ENCODE measurements around the gene MYO7A. TPM values are rescaled to one million over a fixed set of nuclear protein-coding genes. Genes with fewer than 3 reads are reported as not detected.

MYO7A gene
- total and polyA plus RNA-seq, 2 experiments from 2014 or later: 0.48 to 1.6 TPM

DNA sequence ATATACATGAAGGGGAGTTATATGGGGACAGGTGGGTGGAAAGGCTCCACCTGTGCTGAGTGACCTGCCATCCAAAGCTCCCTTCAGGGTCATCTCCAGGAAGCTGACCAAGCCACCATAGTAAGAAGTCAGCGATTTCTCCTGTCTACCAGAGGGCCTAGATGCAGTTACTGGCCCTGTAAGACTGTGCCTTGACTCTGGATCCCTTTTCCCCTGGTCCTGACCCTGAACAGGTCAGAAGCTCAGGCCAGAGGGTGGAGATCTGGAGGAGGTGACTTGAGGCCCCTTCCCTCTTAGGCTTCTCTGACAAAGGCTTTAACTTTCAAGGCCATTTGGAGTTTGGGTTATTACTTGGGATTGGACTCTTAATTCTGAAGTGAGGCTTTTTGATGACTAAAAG is 103.8 kb downstream of the MYO7A start:
- DNase-seq (ENCODE audit: low read depth in 1 of 2, low spot score in 1 of 2): no peak
- H3K36me3 ChIP-seq: no peaks in the 10 kb centered on the region
- H3K4me1 ChIP-seq (ENCODE audit: low read depth): no peaks in the 10 kb centered on the region
- H3K27me3 ChIP-seq: no peaks in the 10 kb centered on the region
- H3K9me3 ChIP-seq (ENCODE audit: low read depth): no peaks in the 10 kb centered on the region
- no peak for TF ChIP-seq CTCF (IDR thresholded peaks at IDR 0.05; ENCODE audit: low read depth, low read length)
- no peak overlapping the region for H3K27ac ChIP-seq
- no peak overlapping the region for H3K4me3 ChIP-seq

DNA sequence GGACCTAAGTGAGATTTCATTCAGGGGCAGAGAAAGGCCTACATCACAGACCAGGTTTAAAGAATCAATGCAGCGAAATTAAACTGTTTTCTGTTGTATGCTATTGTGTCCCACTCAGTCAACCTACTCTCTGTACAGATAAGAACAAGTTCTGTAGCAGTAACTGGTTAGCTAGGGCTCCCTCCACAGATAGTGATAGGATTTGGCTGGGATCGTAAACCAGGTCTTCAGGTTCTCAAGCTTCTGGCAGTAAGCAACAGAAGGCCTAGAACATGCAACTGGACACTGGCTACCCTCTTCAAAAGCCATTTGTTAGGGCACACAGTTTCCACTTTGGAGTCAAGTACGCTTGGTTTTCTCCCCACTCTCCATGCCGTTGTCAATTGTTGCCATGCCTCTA is 104.2 kb downstream of the MYO7A start:
- H3K9me3 ChIP-seq (ENCODE audit: low read depth): no peaks in the 10 kb centered on the region
- TF ChIP-seq CTCF (IDR thresholded peaks at IDR 0.05; ENCODE audit: low read depth, low read length): no peak
- H3K4me3 ChIP-seq: no peak overlapping the region
- H3K27ac ChIP-seq: no peak overlapping the region
- H3K36me3 ChIP-seq: no peaks in the 10 kb centered on the region
- H3K4me1 ChIP-seq (ENCODE audit: low read depth): no peaks in the 10 kb centered on the region
- H3K27me3 ChIP-seq: no peaks in the 10 kb centered on the region
- no peak for DNase-seq (ENCODE audit: low read depth in 1 of 2, low spot score in 1 of 2)

DNA sequence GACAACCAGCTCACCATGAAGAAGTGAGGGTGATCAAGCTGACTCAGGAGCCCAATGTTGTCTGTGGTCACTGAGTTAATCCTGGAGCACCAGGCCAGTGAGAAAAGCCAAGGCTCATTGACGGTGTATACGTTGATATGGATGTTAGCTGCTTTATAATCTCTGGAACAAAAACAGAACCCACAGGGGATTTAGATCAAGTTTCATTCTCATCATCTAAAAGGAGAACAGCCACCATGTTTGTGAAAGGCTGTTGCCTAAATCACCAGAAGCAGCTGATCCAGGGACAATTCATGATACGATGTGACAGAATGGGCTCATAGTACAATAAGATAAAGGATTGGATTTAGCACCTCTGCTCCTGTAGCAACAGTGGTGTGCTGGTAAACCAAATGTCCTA is 105.0 kb downstream of the MYO7A start:
- Histone ChIP-seq H3K9me3 (ENCODE audit: low read depth) (no peaks in the 10 kb centered on the region), H3K27me3 (no peaks in the 10 kb centered on the region), H3K4me3 (no peak overlapping the region), H3K36me3 (no peaks in the 10 kb centered on the region), H3K4me1 (ENCODE audit: low read depth) (no peaks in the 10 kb centered on the region), H3K27ac (no peak overlapping the region)
- no peak for TF ChIP-seq CTCF (IDR thresholded peaks at IDR 0.05; ENCODE audit: low read depth, low read length)
- DNase-seq (ENCODE audit: low read depth in 1 of 2, low spot score in 1 of 2): no peak

DNA sequence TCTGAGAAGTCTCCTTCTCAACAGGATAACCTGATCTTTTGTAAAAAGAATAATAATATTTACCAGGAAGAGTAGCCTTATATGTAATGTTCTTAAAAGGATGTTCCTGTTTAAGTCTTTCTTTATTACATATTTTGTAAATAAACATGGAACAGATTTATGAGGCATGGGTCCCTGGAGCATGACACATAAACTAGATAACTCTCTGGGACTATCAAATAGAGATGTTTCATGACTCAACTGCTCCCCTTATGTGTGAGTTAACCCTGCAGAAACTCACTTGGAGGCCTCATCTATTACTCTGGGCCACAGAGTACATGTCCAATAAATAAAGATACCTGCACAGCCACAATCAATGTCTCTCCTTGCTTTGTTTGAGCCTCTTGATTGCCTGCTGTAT is 108.9 kb downstream of the MYO7A start:
- Histone ChIP-seq H3K4me3 (no peak overlapping the region), H3K27ac (no peak overlapping the region)

DNA sequence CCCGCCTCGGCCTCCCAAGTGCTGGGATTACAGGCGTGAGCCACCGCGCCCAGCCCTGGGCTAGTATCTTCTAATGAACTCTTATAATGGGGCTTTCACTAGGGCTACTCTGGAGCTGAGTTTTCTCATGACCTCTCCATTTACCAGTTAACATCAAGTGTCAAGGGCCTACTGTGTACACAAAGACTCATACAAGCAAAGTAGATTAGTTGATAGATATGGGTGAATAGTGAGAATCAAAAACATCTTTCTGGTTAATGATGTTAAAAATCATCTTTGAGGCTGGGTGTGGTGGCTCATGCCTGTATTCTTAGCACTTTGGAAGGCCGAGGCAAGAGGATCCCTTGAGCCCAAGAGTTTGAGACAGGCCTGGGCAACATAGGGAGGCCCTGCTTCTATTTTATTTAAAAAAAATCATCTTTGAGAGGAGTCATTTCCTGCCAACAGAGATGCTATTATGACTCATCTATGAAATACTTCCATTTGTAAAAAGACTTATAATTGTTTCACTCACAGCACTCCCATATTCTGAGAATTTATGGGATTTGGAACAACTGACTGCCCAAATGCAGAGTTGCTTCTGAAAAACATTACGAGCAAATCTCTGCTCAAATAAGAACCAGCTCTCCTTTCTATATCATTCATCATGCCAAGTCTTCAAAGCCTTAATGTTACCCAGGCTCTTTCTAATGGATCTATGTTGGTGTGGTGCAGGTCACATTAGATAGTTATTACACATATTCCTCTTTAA is 116.4 kb downstream of the MYO7A start:
- Histone ChIP-seq H3K9me3 (ENCODE audit: low read depth) (no peaks in the 10 kb centered on the region), H3K36me3 (no peaks in the 10 kb centered on the region), H3K27me3 (no peaks in the 10 kb centered on the region), H3K27ac (no peak overlapping the region), H3K4me3 (no peak overlapping the region), H3K4me1 (ENCODE audit: low read depth) (no peaks in the 10 kb centered on the region)
- TF ChIP-seq CTCF (IDR thresholded peaks at IDR 0.05; ENCODE audit: low read depth, low read length): no peak
- DNase-seq (ENCODE audit: low read depth in 1 of 2, low spot score in 1 of 2): peak in 1 of 2 donors; percentile 72

More for the DNA sequence above, 108.9 kb downstream of the MYO7A start:
- H3K9me3 ChIP-seq (ENCODE audit: low read depth): no peaks in the 10 kb centered on the region
- DNase-seq (ENCODE audit: low read depth in 1 of 2, low spot score in 1 of 2): no peak
- no peaks in the 10 kb centered on the region for H3K27me3 ChIP-seq
- H3K4me1 ChIP-seq (ENCODE audit: low read depth): no peaks in the 10 kb centered on the region
- TF ChIP-seq CTCF (IDR thresholded peaks at IDR 0.05; ENCODE audit: low read depth, low read length): no peak
- no peaks in the 10 kb centered on the region for H3K36me3 ChIP-seq

All from cardiac muscle cell (in vitro differentiated cells and primary cell).